H1 (cell line): ENCODE measurements around the gene PRKCZ. TPM values are rescaled to one million over a fixed set of nuclear protein-coding genes. Genes with fewer than 3 reads are reported as not detected.

Source experiments
- CTCF ChIA-PET: fragments of 300-600 bp; sonication (Branson Sonifier 250); formaldehyde crosslinking; loops from one replicate; lab custom pipeline; 2021; ENCODE audit not compliant: partially characterized antibody; lab: Charles Lee
- POLR2A ChIA-PET: fragments of 300-600 bp; sonication (Branson Sonifier 250); formaldehyde crosslinking; loops from one replicate; lab custom pipeline; 2021; ENCODE audit warnings: inconsistent platforms; ENCODE audit not compliant: partially characterized antibody; lab: Charles Lee
- DNase-seq, 2 experiments: peaks; one replicate each; pipeline versions ENCODE4 v3.0.0 to v3.0.0-alpha.2; 2010 to 2022; ENCODE audit warnings: low spot score in 2 of 2, low read depth in 1 of 2, mixed read lengths in 1 of 2
- FAIRE-seq: peaks from 2 replicates; lab custom pipeline; 2011; peaks lifted over from hg19 to GRCh38; lab: Jason Lieb, UNC
- H2AFZ ChIP-seq: 2 replicates; pipeline ENCODE4 v1.8.1; 2012; ENCODE audit warnings: low read length, inconsistent platforms
- H2AK5ac ChIP-seq: 2 replicates; pipeline ENCODE4 v1.6.1; 2013; ENCODE audit warnings: low read depth, low read length
- H2BK120ac ChIP-seq: replicated peaks from 2 replicates; pipeline ENCODE3; 2013; ENCODE audit warnings: low read depth, low read length, inconsistent platforms
- H2BK12ac ChIP-seq: 2 replicates; pipeline ENCODE4 v1.6.1; 2013; ENCODE audit warnings: low read depth, low read length
- H2BK15ac ChIP-seq: 2 replicates; pipeline ENCODE4 v1.6.1; 2013; ENCODE audit warnings: low read length
- H2BK20ac ChIP-seq: 2 replicates; pipeline ENCODE4 v1.6.1; 2013; ENCODE audit warnings: low read length
- H2BK5ac ChIP-seq: 2 replicates; pipeline ENCODE4 v1.6.1; 2013; ENCODE audit warnings: low read depth, low read length
- H3K14ac ChIP-seq: 2 replicates; pipeline ENCODE4 v1.6.1; 2013; ENCODE audit warnings: inconsistent platforms; ENCODE audit not compliant: insufficient read length
- H3K18ac ChIP-seq: 2 replicates; pipeline ENCODE4 v1.6.1; 2013; ENCODE audit warnings: low read length; ENCODE audit errors: extremely low read depth
- H3K23ac ChIP-seq: 2 replicates; pipeline ENCODE4 v1.6.1; 2013; ENCODE audit warnings: inconsistent platforms; ENCODE audit not compliant: insufficient read length
- H3K23me2 ChIP-seq: 2 replicates; pipeline ENCODE4 v1.6.1; 2013; ENCODE audit warnings: low read depth, low read length
- H3K27ac ChIP-seq: 2 replicates; pipeline ENCODE4 v1.6.1; 2011; ENCODE audit warnings: low read depth, low read length, inconsistent platforms
- H3K27me3 ChIP-seq, 4 experiments: replicated peaks in 1 of 4; 1 replicate in 1 of 4; 2 replicates in 3 of 4; pipeline versions ENCODE4 v1.6.1 to v1.8.1; 2011 to 2013; ENCODE audit warnings: low read length in 3 of 4, mild to moderate bottlenecking in 3 of 4, inconsistent platforms in 2 of 4, mixed read lengths in 2 of 4, moderate library complexity in 1 of 4; ENCODE audit not compliant: control insufficient read depth in 3 of 4, insufficient read depth in 3 of 4; ENCODE audit errors: extremely low read depth in 1 of 4
- H3K36me3 ChIP-seq, 4 experiments: 2 replicates each; pipeline versions ENCODE4 v1.6.1 to v1.8.1; 2011 to 2013; ENCODE audit warnings: mild to moderate bottlenecking in 4 of 4, low read length in 3 of 4, moderate library complexity in 2 of 4, control low read depth in 1 of 4, inconsistent platforms in 1 of 4; ENCODE audit not compliant: insufficient read depth in 4 of 4, control insufficient read depth in 2 of 4
- H3K4ac ChIP-seq: replicated peaks from 2 replicates; pipeline ENCODE3; 2013; ENCODE audit warnings: low read length, low read depth, mixed read lengths, inconsistent platforms; ENCODE audit not compliant: insufficient read length
- H3K4me1 ChIP-seq, 4 experiments: replicated peaks in 1 of 4; 1 replicate in 1 of 4; 2 replicates in 3 of 4; pipeline versions ENCODE4 v1.6.1 to v1.8.1; 2011 to 2013; ENCODE audit warnings: low read length in 3 of 4, inconsistent platforms in 2 of 4, mixed read lengths in 1 of 4; ENCODE audit not compliant: insufficient read depth in 4 of 4, control insufficient read depth in 3 of 4
- H3K4me2 ChIP-seq, 2 experiments: 2 replicates each; pipeline versions ENCODE4 v1.6.1 to v1.8.1; 2011 to 2013; ENCODE audit warnings: low read depth in 2 of 2, low read length in 2 of 2, control low read depth in 1 of 2, inconsistent platforms in 1 of 2, mild to moderate bottlenecking in 1 of 2; ENCODE audit not compliant: insufficient read depth in 1 of 2
- H3K4me3 ChIP-seq, 4 experiments: fragments of 200-600, 300-600 bp in 1 of 4; sonication (generic), shearing (Covaris generic), sonication (Bioruptor Twin) in 1 of 4; 2 replicates each; pipeline versions ENCODE4 v1.5.1 to v1.8.1; 2011 to 2016; ENCODE audit warnings: low read length in 4 of 4, low read depth in 3 of 4, control low read depth in 2 of 4, inconsistent platforms in 2 of 4, mild to moderate bottlenecking in 2 of 4, mixed read lengths in 1 of 4, moderate library complexity in 1 of 4; ENCODE audit not compliant: insufficient read depth in 2 of 4; ENCODE audit errors: extremely low read depth in 1 of 4
- H3K56ac ChIP-seq: replicated peaks from 2 replicates; pipeline ENCODE3; 2013; ENCODE audit warnings: low read depth, mild to moderate bottlenecking, mixed read lengths, low read length, inconsistent platforms; ENCODE audit not compliant: insufficient read length
- H3K79me1 ChIP-seq: 2 replicates; pipeline ENCODE4 v1.6.1; 2013; ENCODE audit warnings: low read depth, low read length, control low read depth
- H3K79me2 ChIP-seq, 2 experiments: 2 replicates each; pipeline versions ENCODE4 v1.6.1 to v1.8.1; 2012 to 2013; ENCODE audit warnings: low read length in 2 of 2, mild to moderate bottlenecking in 2 of 2, inconsistent platforms in 1 of 2; ENCODE audit not compliant: insufficient read depth in 2 of 2, control insufficient read depth in 1 of 2
- H3K9ac ChIP-seq, 4 experiments: replicated peaks in 1 of 4; 1 replicate in 1 of 4; 2 replicates in 3 of 4; pipeline versions ENCODE4 v1.6.1 to v1.8.1; 2011 to 2013; ENCODE audit warnings: low read depth in 3 of 4, low read length in 3 of 4, control low read depth in 2 of 4, mild to moderate bottlenecking in 2 of 4, moderate library complexity in 2 of 4, inconsistent platforms in 1 of 4; ENCODE audit errors: extremely low read depth in 1 of 4
- H3K9me3 ChIP-seq, 2 experiments: 2 replicates each; pipeline versions ENCODE4 v1.6.1 to v1.8.1; 2012 to 2013; ENCODE audit warnings: mild to moderate bottlenecking in 2 of 2, moderate library complexity in 2 of 2, control low read depth in 1 of 2, inconsistent platforms in 1 of 2, low read depth in 1 of 2, low read length in 1 of 2, mixed read lengths in 1 of 2; ENCODE audit not compliant: insufficient read depth in 2 of 2
- H4K20me1 ChIP-seq, 2 experiments: replicated peaks in 1 of 2; 2 replicates each; pipeline versions ENCODE3 to v1.8.1; 2011 to 2013; ENCODE audit warnings: inconsistent platforms in 2 of 2, low read length in 2 of 2, mild to moderate bottlenecking in 1 of 2; ENCODE audit not compliant: insufficient read depth in 2 of 2, control insufficient read depth in 1 of 2
- H4K5ac ChIP-seq: 2 replicates; pipeline ENCODE4 v1.6.1; 2013; ENCODE audit warnings: low read length, low read depth, mixed read lengths, inconsistent platforms; ENCODE audit not compliant: insufficient read length
- H4K8ac ChIP-seq: 2 replicates; pipeline ENCODE4 v1.8.0; 2013; ENCODE audit warnings: mild to moderate bottlenecking, moderate library complexity, low read length, inconsistent platforms; ENCODE audit not compliant: insufficient read depth; ENCODE audit errors: extremely low read depth
- H4K91ac ChIP-seq: replicated peaks from 2 replicates; pipeline ENCODE3; 2013; ENCODE audit warnings: low read length, mixed read lengths, inconsistent platforms; ENCODE audit not compliant: insufficient read length
- BCL11A ChIP-seq, 2 experiments: IDR thresholded peaks; one replicate each; pipeline ENCODE4 v1.6.1; 2011; ENCODE audit warnings: low read depth in 2 of 2, low read length in 2 of 2, mild to moderate bottlenecking in 2 of 2
- CEBPB ChIP-seq: IDR thresholded peaks from 2 replicates; pipeline ENCODE4 v1.6.1; 2012; ENCODE audit warnings: low read depth, low read length
- CHD2 ChIP-seq: IDR thresholded peaks from 2 replicates; pipeline ENCODE4 v1.6.1; 2012; ENCODE audit warnings: low read length, improper control_type of control experiment
- POLR2A ChIP-seq, 2 experiments: IDR thresholded peaks; 1 replicate in 1 of 2; 2 replicates in 1 of 2; pipeline ENCODE4 v1.6.1; 2011; ENCODE audit warnings: low read depth in 2 of 2, low read length in 2 of 2, mild to moderate bottlenecking in 2 of 2; ENCODE audit errors: control extremely low read depth in 1 of 2
- RBBP5 ChIP-seq: IDR thresholded peaks from 2 replicates; pipeline ENCODE4 v1.7.1; 2012; ENCODE audit warnings: low read depth, mild to moderate bottlenecking, inconsistent platforms, low read length, moderate library complexity, borderline replicate concordance
- WGBS, 2 experiments: shearing (Covaris generic) in 1 of 2; methylation state at CpG; one replicate each; pipeline versions ENCODE4 v1.1.6 to v1.1.7; 2013 to 2015; ENCODE audit warnings: low lambda C conversion rate in 2 of 2, mixed read lengths in 2 of 2, inconsistent platforms in 1 of 2, low coverage in 1 of 2, missing lambda C conversion rate in 1 of 2; ENCODE audit not compliant: insufficient replicate concordance in 2 of 2, insufficient coverage in 1 of 2, insufficient read length in 1 of 2; ENCODE audit errors: extremely low coverage in 1 of 2, missing lambda C conversion rate in 1 of 2; 5-methylcytosine and 5-hydroxymethylcytosine counted together
- polyA plus RNA-seq, 7 experiments: library from polyadenylated mRNA; depleted of rRNA in 3 of 7; stranded (reverse) in 5 of 7; unstranded in 2 of 7; fragments of >200 nt in 5 of 7; fragments of 200-250 nt in 2 of 7; gene quantifications; 1 replicate in 5 of 7; 2 replicates in 1 of 7; 4 replicates in 1 of 7; pipeline versions ENCODE4 v1.2.1 to v1.2.3, GENCODE V29; 2011 to 2013; ENCODE audit warnings: missing spikeins in 2 of 7, mixed read lengths in 2 of 7
- total RNA-seq: library from RNA; stranded (reverse); fragmentation: NEBNext Ultra II Directional; extraction: Animal tissue kit (Norgen Biotek cat#: 25700); gene quantifications from 2 replicates; pipeline ENCODE4 v1.2.1, GENCODE V29; 2021

Gene PRKCZ
- total and polyA plus RNA-seq, 2 of the 8 experiments (the other 6 are each of a cell fraction or from before 2014, with no cell fraction given) = 37.4 to 45.1 TPM

DNA sequence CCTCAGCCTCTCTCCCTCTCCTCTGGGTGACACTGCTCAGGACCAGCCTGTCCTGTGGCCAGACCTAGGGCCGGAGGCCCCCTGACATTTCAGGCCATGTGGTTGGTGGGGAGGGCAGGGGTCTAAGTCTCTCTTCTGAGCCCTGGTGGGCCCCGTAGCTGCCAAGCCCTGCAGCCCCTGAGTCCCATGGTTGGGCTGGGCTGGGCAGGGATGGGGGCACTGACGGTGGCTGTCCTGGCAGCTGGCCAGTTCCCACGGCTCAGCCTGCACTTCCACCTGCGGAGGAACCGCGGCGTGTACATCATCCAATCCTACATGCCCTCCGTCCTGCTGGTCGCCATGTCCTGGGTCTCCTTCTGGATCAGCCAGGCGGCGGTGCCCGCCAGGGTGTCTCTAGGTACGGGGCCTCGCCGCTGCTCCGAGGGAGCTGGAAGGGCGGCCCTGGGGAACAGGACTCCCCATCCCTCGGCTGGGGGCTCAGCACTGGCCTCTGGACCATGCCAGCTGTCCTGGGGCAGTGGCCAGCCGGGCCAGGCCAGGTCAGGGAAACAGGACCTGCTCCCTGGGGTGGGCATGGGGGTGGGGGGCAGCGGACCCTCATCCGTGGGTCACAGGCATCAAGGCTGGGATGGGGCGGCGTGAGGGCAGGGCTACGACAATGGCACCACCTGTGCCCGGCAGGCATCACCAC, 21.2 kb upstream of the PRKCZ start:
- H2BK5ac ChIP-seq = no peak overlapping the region
- POLR2A ChIA-PET = interaction anchor here (2.7 to 3.1 kb wide), 2 partner anchors 9 to 18 kb away, joined by 6 to 11 read pairs; partner anchors contain the start of gene GABRD

More for the DNA sequence above, 21.2 kb upstream of the PRKCZ start:
- Histone ChIP-seq H2BK20ac (no peak overlapping the region), H3K56ac (no peak overlapping the region), H2AFZ (no peak overlapping the region), H3K27me3 (no peaks in the 10 kb centered on the region), H2BK12ac (no peak overlapping the region), H2BK120ac (no peak overlapping the region), H4K8ac (no peak overlapping the region), H3K23ac (no peak overlapping the region), H3K27ac (no peak overlapping the region), H4K20me1 (no peaks in the 10 kb centered on the region), H4K5ac (no peak overlapping the region), H3K23me2 (no peaks in the 10 kb centered on the region), H3K4me2 (no peak overlapping the region), H3K79me1 (no peaks in the 10 kb centered on the region), H3K4ac (no peak overlapping the region), H3K18ac (no peak overlapping the region), H3K9ac (no peak overlapping the region), H3K9me3 (no peaks in the 10 kb centered on the region), H3K4me3 (no peak overlapping the region), H2AK5ac (no peak overlapping the region), H3K36me3 (no peaks in the 10 kb centered on the region), H3K14ac (no peak overlapping the region), H3K4me1 (peaks cover 0 to 10% (median 4%) of the 10 kb centered on the region in 4 experiments; a peak in 3 of 7 replicates), H2BK15ac (0 out of 2 replicates have a peak overlapping the region, but pooled peaks have one; percentile 19), H4K91ac (no peak overlapping the region), H3K79me2 (no peaks in the 10 kb centered on the region)
- 96% methylated on average over 25 of the region's 26 CpGs; no CpG with 5 or more reads in 1 of the 2 experiments for WGBS, 2 experiments
- CTCF ChIA-PET = interaction anchor here (0.5 to 8.8 kb wide), 3 partner anchors 16 to 79 kb away, joined by 3 to 92 read pairs (median 10); no protein-coding TSS in a partner anchor
- FAIRE-seq (no peak), DNase-seq (no peak)
- TF ChIP-seq CEBPB (no peak), RBBP5 (no peak), POLR2A (IDR thresholded peaks at IDR 0.05; ENCODE audit: control extremely low read depth in 1 of 2, low read depth in 2 of 2, low read length in 2 of 2) (no peak), CHD2 (no peak), BCL11A (IDR thresholded peaks at IDR 0.05; ENCODE audit: low read depth in 2 of 2, low read length in 2 of 2) (no peak)
- TF ChIP-seq, all 59 proteins: peak for 0
